Testis (tissue), 3 donors: Measurements from ENCODE around the gene PFKP. TPM values are rescaled to one million over a fixed set of nuclear protein-coding genes. Genes with fewer than 3 reads are reported as not detected.
A peak's percentile ranks its signal among the peaks of the same experiment; 100 is the strongest.

Experiments used
- DNase-seq: peaks from one replicate; pipeline ENCODE4 v3.0.0-alpha.2; 2019
- H3K27ac ChIP-seq, 2 donors: fragments of 200-600 bp; sonication (generic); one replicate each; pipeline ENCODE4 v1.5.1; 2019
- H3K27me3 ChIP-seq: fragments of 200-600 bp; sonication (generic); one replicate; pipeline ENCODE4 v1.5.1; 2019
- H3K36me3 ChIP-seq: fragments of 200-600 bp; sonication (generic); one replicate; pipeline ENCODE4 v1.5.1; 2017; ENCODE audit warnings: low read depth; ENCODE audit errors: missing control alignments
- H3K4me1 ChIP-seq: fragments of 200-600 bp; sonication (generic); one replicate; pipeline ENCODE4 v1.5.1; 2019
- H3K4me3 ChIP-seq, 2 donors: fragments of 200-600 bp; sonication (generic); one replicate each; pipeline ENCODE4 v1.5.1; 2017 to 2019
- H3K9me3 ChIP-seq: fragments of 200-600 bp; sonication (generic); one replicate; pipeline ENCODE4 v1.5.1; 2017
- CTCF ChIP-seq, 3 experiments: fragments of 450-650 bp in 2 of 3; fragments of 200-600 bp in 1 of 3; sonication (generic) in 1 of 3; IDR thresholded peaks; one replicate each; pipeline ENCODE4 v1.5.1; 2016 to 2019; ENCODE audit warnings: antibody characterized with exemption in 3 of 3, mild to moderate bottlenecking in 2 of 3, moderate library complexity in 1 of 3
- POLR2A ChIP-seq: fragments of 450-650 bp; IDR thresholded peaks from one replicate; pipeline ENCODE4 v1.6.1; 2017; ENCODE audit warnings: antibody characterized with exemption, mild to moderate bottlenecking, moderate library complexity
- WGBS, 2 donors: methylation state at CpG; one replicate each; pipeline ENCODE4 v1.1.5; 2018; 5-methylcytosine and 5-hydroxymethylcytosine counted together
- intact Hi-C: fragments of 100-400 bp; cut with DNase I; formaldehyde crosslinking; loops from one replicate; pipeline ENCODE4 v1.15.1; 2023; ENCODE audit warnings: low total_unique reads
- polyA plus RNA-seq: library from polyadenylated mRNA; stranded (reverse); fragments of 350-450 nt; fragmentation: Illumina TruSeq; extraction: RNeasy Lipid Tissue Mini Kit (QIAGEN cat#74804); gene quantifications from one replicate; pipeline ENCODE4 v1.2.3, GENCODE V29; 2014; ENCODE audit warnings: low read depth, low replicate concordance; ENCODE audit not compliant: insufficient read depth
- total RNA-seq, 2 donors: library from RNA; depleted of rRNA; stranded (reverse); fragments of >200 nt; gene quantifications; one replicate each; pipeline ENCODE4 v1.2.3, GENCODE V29; 2016

PFKP gene
- total and polyA plus RNA-seq, 3 donors from 2014 or later, result 134 to 447 (median 186) TPM

GRCh38 chr10:3137958-3138726 is 70.8 kb downstream of the PFKP start:
- H3K36me3 ChIP-seq, result no peaks in the 10 kb centered on the region
- no peak overlapping the region for H3K4me3 ChIP-seq
- peaks cover 2% of the 10 kb centered on the region for H3K4me1 ChIP-seq
- no peak for TF ChIP-seq CTCF (IDR thresholded peaks at IDR 0.05)
- no peak for TF ChIP-seq POLR2A
- peak overlapping the region in 1 of 2 donors; percentile 38 for H3K27ac ChIP-seq
- no peaks in the 10 kb centered on the region for H3K9me3 ChIP-seq
- no peak for DNase-seq
- H3K27me3 ChIP-seq, result no peaks in the 10 kb centered on the region
- intact Hi-C loops, result no loop called here
- 94 to 96% methylated on average over 31 to 41 of the region's 41 CpGs for WGBS, 2 donors

- DNase-seq, result no peak
- 84 to 88% methylated on average over 10 of the region's 10 CpGs for WGBS, 2 donors
- H3K4me1 ChIP-seq, result peaks cover 2% of the 10 kb centered on the region
- TF ChIP-seq CTCF (IDR thresholded peaks at IDR 0.05) (no peak), POLR2A (no peak)
- H3K36me3 ChIP-seq, result no peaks in the 10 kb centered on the region
- H3K9me3 ChIP-seq, result no peaks in the 10 kb centered on the region
- intact Hi-C loops, result no loop called here
- no peak overlapping the region for H3K27ac ChIP-seq
- H3K4me3 ChIP-seq, result no peak overlapping the region
- no peaks in the 10 kb centered on the region for H3K27me3 ChIP-seq
These were observed 72.0 kb downstream of the PFKP start for GRCh38 chr10:3139216-3139910.

- no peak for DNase-seq
- H3K4me3 ChIP-seq, result no peak overlapping the region
- no peaks in the 10 kb centered on the region for H3K9me3 ChIP-seq
- no peaks in the 10 kb centered on the region for H3K36me3 ChIP-seq
- 37 to 55% methylated on average over 9 of the region's 9 CpGs for WGBS, 2 donors
- no peaks in the 10 kb centered on the region for H3K27me3 ChIP-seq
- H3K4me1 ChIP-seq, result peaks cover 2% of the 10 kb centered on the region
- intact Hi-C loops, result no loop called here
- no peak for TF ChIP-seq CTCF (IDR thresholded peaks at IDR 0.05)
- TF ChIP-seq POLR2A, result no peak
- peak overlapping the region in 1 of 2 donors; percentile 64 for H3K27ac ChIP-seq
These were observed 72.9 kb downstream of the PFKP start for GRCh38 chr10:3140280-3140679.

GRCh38 chr10:3141351-3142005 is 74.1 kb downstream of the PFKP start:
- DNase-seq, result no peak
- peaks cover 2% of the 10 kb centered on the region for H3K4me1 ChIP-seq
- H3K27me3 ChIP-seq, result no peaks in the 10 kb centered on the region
- intact Hi-C loops, result no loop called here
- H3K4me3 ChIP-seq, result no peak overlapping the region
- 83 to 85% methylated on average over 18 to 21 of the region's 21 CpGs for WGBS, 2 donors
- no peaks in the 10 kb centered on the region for H3K36me3 ChIP-seq
- no peak for TF ChIP-seq CTCF (IDR thresholded peaks at IDR 0.05)
- no peak for TF ChIP-seq POLR2A
- no peaks in the 10 kb centered on the region for H3K9me3 ChIP-seq
- peak overlapping the region in 1 of 2 donors; percentile 35 for H3K27ac ChIP-seq
